SK-N-SH (cell line): Measurements from ENCODE around the gene LYPD8. TPM values are rescaled to one million over a fixed set of nuclear protein-coding genes. Genes with fewer than 3 reads are reported as not detected.

Experiments
- CTCF ChIA-PET: fragments of 300-600, 350-600 bp; formaldehyde crosslinking; extraction: SDS; loops from one replicate; lab custom pipeline; 2021; lab: Yijun Ruan, JAX
- POLR2A ChIA-PET: fragments of 350-600 bp; sonication (Branson Sonifier 250); formaldehyde crosslinking; extraction: SDS; loops from one replicate; lab custom pipeline; 2020; ENCODE audit warnings: antibody characterized with exemption, inconsistent platforms; lab: Yijun Ruan, JAX
- DNase-seq: peaks from one replicate; pipeline ENCODE4 v3.0.0; 2012
- H2AFZ ChIP-seq: fragments of 200-600 bp; sonication (generic); 2 replicates; pipeline ENCODE4 v1.8.1; 2016; ENCODE audit warnings: antibody characterized with exemption, mild to moderate bottlenecking, low read depth
- H3F3A ChIP-seq: fragments of 200-600 bp; sonication (generic); replicated peaks from 2 replicates; pipeline ENCODE3; 2016; ENCODE audit warnings: antibody characterized with exemption, mild to moderate bottlenecking; ENCODE audit not compliant: insufficient read depth
- H3K27ac ChIP-seq, 2 experiments: fragments of 200-500 bp in 1 of 2; fragments of 200-600 bp in 1 of 2; sonication (Bioruptor generic) in 1 of 2; sonication (generic), shearing (Covaris generic) in 1 of 2; 2 replicates each; pipeline versions ENCODE4 v1.5.1 to v1.6.1; 2014 to 2016; ENCODE audit warnings: low read depth in 2 of 2, inconsistent platforms in 1 of 2, low read length in 1 of 2, mild to moderate bottlenecking in 1 of 2, mixed read lengths in 1 of 2
- H3K27me3 ChIP-seq: fragments of 200-600 bp; sonication (generic), shearing (Covaris generic); 2 replicates; pipeline ENCODE4 v1.6.1; 2016; ENCODE audit warnings: mixed run types; ENCODE audit not compliant: insufficient read depth
- H3K36me3 ChIP-seq, 2 experiments: fragments of 200-500 bp in 1 of 2; fragments of 200-600 bp in 1 of 2; sonication (Bioruptor generic) in 1 of 2; sonication (generic) in 1 of 2; replicated peaks in 1 of 2; 2 replicates each; pipeline versions ENCODE3 to v1.5.1; 2014 to 2016; ENCODE audit warnings: low read length in 1 of 2, mild to moderate bottlenecking in 1 of 2; ENCODE audit not compliant: insufficient read depth in 2 of 2, control insufficient read depth in 1 of 2
- H3K4me1 ChIP-seq, 2 experiments: fragments of 200-500 bp in 1 of 2; fragments of 200-600 bp in 1 of 2; sonication (Bioruptor generic) in 1 of 2; sonication (generic), shearing (Covaris generic) in 1 of 2; 2 replicates each; pipeline versions ENCODE4 v1.5.1 to v1.6.1; 2014 to 2016; ENCODE audit warnings: low read depth in 1 of 2, low read length in 1 of 2, mixed run types in 1 of 2; ENCODE audit not compliant: insufficient read depth in 2 of 2, control insufficient read depth in 1 of 2
- H3K4me2 ChIP-seq: fragments of 200-600 bp; sonication (generic), shearing (Covaris generic); 2 replicates; pipeline ENCODE4 v1.6.1; 2017; ENCODE audit warnings: mixed run types
- H3K4me3 ChIP-seq, 2 experiments: fragments of 200-500 bp in 1 of 2; fragments of 200-600 bp in 1 of 2; sonication (Bioruptor generic) in 1 of 2; sonication (generic), shearing (Covaris generic) in 1 of 2; 2 replicates each; pipeline versions ENCODE4 v1.5.1 to v1.8.1; 2014 to 2016; ENCODE audit warnings: low read depth in 2 of 2, inconsistent platforms in 1 of 2, low read length in 1 of 2, mild to moderate bottlenecking in 1 of 2, mixed read lengths in 1 of 2, moderate library complexity in 1 of 2
- H3K79me2 ChIP-seq: fragments of 200-600 bp; sonication (generic); 2 replicates; pipeline ENCODE4 v1.8.1; 2017; ENCODE audit warnings: mild to moderate bottlenecking; ENCODE audit not compliant: insufficient read depth
- H3K9ac ChIP-seq: fragments of 200-600 bp; sonication (generic); 2 replicates; pipeline ENCODE4 v1.6.1; 2017; ENCODE audit warnings: mixed run types
- H3K9me2 ChIP-seq: fragments of 200-600 bp; sonication (generic); 2 replicates; pipeline ENCODE4 v1.6.1; 2017; ENCODE audit warnings: mixed run types
- H3K9me3 ChIP-seq: fragments of 200-600 bp; sonication (generic); 2 replicates; pipeline ENCODE4 v1.6.1; 2017; ENCODE audit warnings: mixed run types, mild to moderate bottlenecking, moderate library complexity
- H4K20me1 ChIP-seq: fragments of 200-600 bp; sonication (generic); 2 replicates; pipeline ENCODE4 v1.6.1; 2017; ENCODE audit warnings: mild to moderate bottlenecking, mixed run types; ENCODE audit not compliant: insufficient read depth
- EZH2phosphoT487 ChIP-seq: fragments of 200-600 bp; sonication (generic); IDR thresholded peaks from 2 replicates; pipeline ENCODE4 v1.6.1; 2017; ENCODE audit warnings: low read depth, mixed run types, mild to moderate bottlenecking, antibody characterized with exemption, moderate library complexity, borderline replicate concordance
- MEF2A ChIP-seq: IDR thresholded peaks from 2 replicates; pipeline ENCODE4 v1.4.0; 2012; ENCODE audit warnings: low read depth, borderline replicate concordance
- NRF1 ChIP-seq: IDR thresholded peaks from 2 replicates; pipeline ENCODE4 v1.6.1; 2012; ENCODE audit warnings: low read depth, mild to moderate bottlenecking, low read length
- RAD21 ChIP-seq: IDR thresholded peaks from 2 replicates; pipeline ENCODE4 v1.6.1; 2012; ENCODE audit warnings: mild to moderate bottlenecking, low read length
- REST ChIP-seq: IDR thresholded peaks from 2 replicates; pipeline ENCODE4 v1.6.1; 2012; ENCODE audit warnings: mild to moderate bottlenecking, low read depth, low read length, moderate library complexity
- RFX5 ChIP-seq: IDR thresholded peaks from 2 replicates; pipeline ENCODE4 v1.6.1; 2012; ENCODE audit warnings: mild to moderate bottlenecking, improper control_type of control experiment, low read length
- SIN3A ChIP-seq: IDR thresholded peaks from 2 replicates; pipeline ENCODE4 v1.6.1; 2012; ENCODE audit warnings: low read depth, mild to moderate bottlenecking, low read length, moderate library complexity, borderline replicate concordance
- SMC3 ChIP-seq: IDR thresholded peaks from 2 replicates; pipeline ENCODE4 v1.6.1; 2012; ENCODE audit warnings: low read depth, low read length, improper control_type of control experiment
- YY1 ChIP-seq: IDR thresholded peaks from 2 replicates; pipeline ENCODE4 v1.4.0; 2012; ENCODE audit warnings: low read depth, mild to moderate bottlenecking
- WGBS: methylation state at CpG from one replicate; pipeline ENCODE4 v1.1.6; 2017; ENCODE audit warnings: low lambda C conversion rate; 5-methylcytosine and 5-hydroxymethylcytosine counted together
- polyA plus RNA-seq, 3 experiments: library from polyadenylated mRNA; depleted of rRNA; stranded (reverse); fragments of >200 nt; gene quantifications; 2 replicates each; pipeline ENCODE4 v1.2.3, GENCODE V29; 2012
- TF ChIP-seq, protein P1 (sequence below): fragments of 150-350 bp; IDR thresholded peaks from 2 replicates; pipeline ENCODE4 v1.6.1; 2017; ENCODE audit warnings: antibody characterized with exemption, low read length, low read depth, borderline replicate concordance

The LYPD8 gene
- polyA plus RNA-seq, 1 of the 3 experiments (the other 2 are of a cell fraction) = 1.5 TPM

DNA sequence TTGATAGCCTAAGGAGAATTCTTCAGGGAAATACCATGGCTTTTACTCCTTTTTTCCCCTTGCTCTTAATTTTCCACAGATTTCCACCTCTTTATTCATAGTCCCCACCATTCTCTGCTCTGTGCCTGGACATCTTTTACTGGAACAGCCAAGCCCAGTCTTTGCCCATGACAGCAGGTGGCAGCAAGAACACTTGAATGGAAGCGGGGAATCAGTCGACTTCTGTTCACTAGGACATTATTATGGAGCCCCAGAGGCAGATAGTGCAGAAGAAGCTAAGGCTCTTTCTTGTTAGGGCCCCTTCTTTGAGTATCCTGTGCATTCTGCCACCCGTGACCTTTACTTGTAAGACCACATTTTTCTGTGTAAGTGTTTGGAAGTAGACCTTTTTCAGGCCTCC is 59.3 kb downstream of the LYPD8 start:
- 9% methylated on average over 3 of the region's 3 CpGs for WGBS
- H3K79me2 ChIP-seq = no peaks in the 10 kb centered on the region
- H3K9me3 ChIP-seq = no peaks in the 10 kb centered on the region
- no peaks in the 10 kb centered on the region for H4K20me1 ChIP-seq
- TF ChIP-seq MEF2A = no peak
- TF ChIP-seq SMC3 = peak; percentile 27
- peak; percentile 42 for TF ChIP-seq RAD21
- no peak overlapping the region for H3K9ac ChIP-seq
- H3K27ac ChIP-seq = no peak overlapping the region
- H3K4me3 ChIP-seq = no peak overlapping the region
- ChIA-PET POLR2A (no interaction called here), CTCF (interaction anchor here (0.6 to 1.0 kb wide), 2 partner anchors 80 to 108 kb away, joined by 3 to 5 read pairs; no protein-coding TSS in a partner anchor)
- H3K27me3 ChIP-seq = peaks cover 5% of the 10 kb centered on the region; the same call in 1 of the 2 replicates
- H3K4me1 ChIP-seq = no peaks in the 10 kb centered on the region
- H3K9me2 ChIP-seq = no peaks in the 10 kb centered on the region
- H3K36me3 ChIP-seq = no peaks in the 10 kb centered on the region
- DNase-seq = peak; percentile 15
- H2AFZ ChIP-seq = no peak overlapping the region
- H3F3A ChIP-seq = no peaks in the 10 kb centered on the region
- no peak overlapping the region for H3K4me2 ChIP-seq

- Histone ChIP-seq H3K36me3 (no peaks in the 10 kb centered on the region), H3K9me2 (no peaks in the 10 kb centered on the region), H3K9ac (no peak overlapping the region), H3K79me2 (no peaks in the 10 kb centered on the region), H3K4me2 (0 out of 2 replicates have a peak overlapping the region, but pooled peaks have one; percentile 14), H3K9me3 (no peaks in the 10 kb centered on the region), H3K27me3 (peaks cover 5% of the 10 kb centered on the region; the same call in 1 of the 2 replicates), H3K4me1 (no peaks in the 10 kb centered on the region), H4K20me1 (no peaks in the 10 kb centered on the region), H3F3A (no peaks in the 10 kb centered on the region), H2AFZ (no peak overlapping the region), H3K27ac (no peak overlapping the region), H3K4me3 (no peak overlapping the region)
- ChIA-PET CTCF (interaction anchor here (1.0 kb wide), 1 partner anchor 109 kb away, joined by 5 read pairs; no protein-coding TSS in a partner anchor), POLR2A (no interaction called here)
- WGBS = 17% methylated on average over 13 of the region's 13 CpGs
- TF ChIP-seq, protein P1, sequence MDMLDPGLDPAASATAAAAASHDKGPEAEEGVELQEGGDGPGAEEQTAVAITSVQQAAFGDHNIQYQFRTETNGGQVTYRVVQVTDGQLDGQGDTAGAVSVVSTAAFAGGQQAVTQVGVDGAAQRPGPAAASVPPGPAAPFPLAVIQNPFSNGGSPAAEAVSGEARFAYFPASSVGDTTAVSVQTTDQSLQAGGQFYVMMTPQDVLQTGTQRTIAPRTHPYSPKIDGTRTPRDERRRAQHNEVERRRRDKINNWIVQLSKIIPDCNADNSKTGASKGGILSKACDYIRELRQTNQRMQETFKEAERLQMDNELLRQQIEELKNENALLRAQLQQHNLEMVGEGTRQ = no peak
- TF ChIP-seq MEF2A (no peak), SIN3A (no peak), EZH2phosphoT487 (no peak), NRF1 (no peak), REST (no peak), RFX5 (no peak), YY1 (no peak)
- no peak for DNase-seq
Measured at GRCh38 chr1:248695451-248696132, 60.0 kb downstream of the LYPD8 start.
